Activated naive CD4-positive, alpha-beta T cell (primary cell): ENCODE measurements around the gene CNTNAP2.

Experiments
- DNase-seq, 4 experiments: peaks; one replicate each; lab custom pipeline; 2025; lab: John Stamatoyannopoulos, UW

Gene CNTNAP2

DNA sequence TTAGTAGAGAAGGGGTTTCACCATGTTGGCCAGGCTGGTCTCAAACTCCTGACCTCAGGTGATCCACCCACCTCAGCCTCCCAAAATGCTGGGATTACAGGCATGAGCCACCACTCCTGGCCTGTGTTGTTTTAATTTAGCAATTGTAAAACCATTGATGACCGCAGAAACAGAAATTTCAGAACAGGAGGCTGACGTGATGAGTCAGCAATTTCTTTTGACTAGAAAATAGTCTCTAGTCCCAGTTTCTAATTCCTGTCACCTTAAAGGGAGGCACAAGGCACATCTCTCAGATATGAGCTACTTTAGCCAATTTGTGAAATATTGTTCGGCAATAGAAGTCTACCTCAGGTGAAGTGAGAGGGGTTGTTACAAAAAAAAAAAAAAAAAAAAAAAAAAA is 2033.1 kb downstream of the CNTNAP2 start:
- DNase-seq, result no peak

GRCh38 chr7:148151778-148152177 is 2035.2 kb downstream of the CNTNAP2 start:
- DNase-seq, result no peak

GRCh38 chr7:148153616-148154284 is 2037.1 kb downstream of the CNTNAP2 start:
- DNase-seq, result no peak

DNA sequence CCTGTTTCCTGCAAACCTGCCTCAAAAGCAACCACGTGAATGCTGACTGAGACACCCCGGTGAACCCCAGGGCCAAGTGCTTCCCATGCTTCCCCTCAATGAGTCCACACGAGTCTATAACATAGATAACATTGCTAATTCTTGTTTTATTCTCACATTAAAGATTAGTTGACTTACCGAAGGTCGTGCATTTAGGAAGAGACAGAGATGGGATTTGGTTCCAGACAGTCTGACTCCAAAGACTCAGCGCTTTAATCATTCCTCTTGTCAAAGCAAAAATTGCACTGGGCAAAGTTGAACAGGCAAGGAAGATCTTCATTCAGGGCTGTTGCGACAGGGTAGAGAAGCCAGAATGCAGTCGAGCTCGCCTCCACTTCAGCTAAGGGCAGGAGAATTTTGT is 2038.4 kb downstream of the CNTNAP2 start:
- DNase-seq, result no peak

GRCh38 chr7:148155826-148156225 is 2039.2 kb downstream of the CNTNAP2 start:
- DNase-seq, result no peak

DNA sequence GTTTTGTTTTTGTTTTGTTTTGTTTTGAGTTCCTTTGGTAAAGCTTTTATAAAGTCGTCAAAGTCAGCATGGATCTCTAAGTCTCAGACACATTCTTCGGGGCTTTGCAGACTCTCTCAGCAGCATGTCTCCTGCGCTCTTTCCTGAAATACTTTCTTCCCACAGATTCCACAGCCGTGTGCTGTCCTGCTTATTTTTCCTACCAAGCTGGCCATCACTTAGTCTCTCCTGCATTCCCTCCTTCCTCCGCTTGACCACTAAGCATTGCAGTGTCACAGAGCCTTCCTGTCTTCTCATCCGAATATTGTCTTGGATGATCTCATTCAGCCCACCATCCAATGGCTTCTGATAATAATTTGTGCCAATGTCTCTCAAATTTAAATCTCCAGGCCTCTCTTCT is 2039.6 kb downstream of the CNTNAP2 start:
- no peak for DNase-seq

- no peak for DNase-seq
These were observed 2042.7 kb downstream of the CNTNAP2 start for GRCh38 chr7:148159331-148159730.

- no peak for DNase-seq
These were observed 2045.2 kb downstream of the CNTNAP2 start for GRCh38 chr7:148161776-148162175.

DNA sequence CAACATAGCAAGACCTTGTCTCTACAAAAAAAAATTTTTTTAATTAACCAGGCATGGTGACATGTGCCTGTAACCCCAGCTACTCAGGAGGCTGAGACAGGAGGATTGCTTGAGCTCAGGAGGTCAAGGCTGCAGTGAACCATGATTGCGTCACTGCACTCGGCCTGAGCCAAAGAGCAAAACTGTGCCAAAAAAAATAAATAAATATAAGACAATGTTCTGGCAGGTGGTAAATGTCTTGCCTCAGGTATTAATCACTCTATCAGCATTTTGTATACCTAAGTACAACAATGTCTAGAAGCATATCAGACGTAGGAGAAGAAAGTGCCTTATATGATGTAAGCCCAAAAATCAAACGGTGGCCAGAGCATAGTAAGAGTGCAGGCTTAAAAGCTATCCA is 2046.2 kb downstream of the CNTNAP2 start:
- no peak for DNase-seq

- DNase-seq, result no peak
These were observed 2046.6 kb downstream of the CNTNAP2 start for GRCh38 chr7:148163246-148163645.

DNA sequence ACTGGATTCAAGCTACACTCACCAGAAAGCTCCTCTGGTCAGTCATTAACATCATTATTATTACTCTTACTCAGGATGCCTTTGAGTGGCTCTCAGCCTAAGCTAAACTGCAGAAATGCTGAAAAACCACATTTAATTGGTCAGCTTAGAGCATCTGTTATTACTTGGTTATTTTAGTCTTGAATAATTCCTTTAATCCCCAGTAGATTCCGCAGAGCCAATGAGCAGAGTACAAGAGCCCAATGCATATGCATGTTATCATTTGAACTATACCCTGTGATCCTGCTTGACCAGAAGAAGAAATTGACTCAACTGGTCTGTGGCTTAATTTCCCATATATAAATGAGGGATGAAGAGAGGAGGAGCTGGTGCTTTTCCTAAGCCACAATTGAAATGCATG is 2056.3 kb downstream of the CNTNAP2 start:
- no peak for DNase-seq

DNA sequence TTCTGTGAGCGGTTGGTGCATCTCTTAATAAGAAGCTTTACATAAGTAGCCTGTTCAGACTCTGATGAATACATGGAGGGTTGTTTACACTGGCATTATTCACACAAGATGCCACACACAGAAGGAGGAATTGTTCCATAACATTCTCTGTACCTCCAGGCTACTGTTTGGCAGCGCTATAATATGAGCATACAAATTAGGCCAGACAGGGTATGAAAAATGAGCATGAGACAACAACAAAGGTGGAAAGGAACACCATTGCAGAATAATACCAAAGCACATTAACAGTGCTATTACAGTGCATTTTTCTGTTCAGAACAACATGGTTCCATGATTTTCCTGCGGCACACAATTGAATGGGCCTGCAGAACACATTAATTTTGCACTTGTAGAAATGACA is 2056.8 kb downstream of the CNTNAP2 start:
- DNase-seq, result no peak

- no peak for DNase-seq
These were observed 2057.8 kb downstream of the CNTNAP2 start for GRCh38 chr7:148174376-148174775.

GRCh38 chr7:148175512-148175911 is 2058.9 kb downstream of the CNTNAP2 start:
- DNase-seq, result no peak

GRCh38 chr7:148177972-148178371 is 2061.4 kb downstream of the CNTNAP2 start:
- DNase-seq, result no peak

DNA sequence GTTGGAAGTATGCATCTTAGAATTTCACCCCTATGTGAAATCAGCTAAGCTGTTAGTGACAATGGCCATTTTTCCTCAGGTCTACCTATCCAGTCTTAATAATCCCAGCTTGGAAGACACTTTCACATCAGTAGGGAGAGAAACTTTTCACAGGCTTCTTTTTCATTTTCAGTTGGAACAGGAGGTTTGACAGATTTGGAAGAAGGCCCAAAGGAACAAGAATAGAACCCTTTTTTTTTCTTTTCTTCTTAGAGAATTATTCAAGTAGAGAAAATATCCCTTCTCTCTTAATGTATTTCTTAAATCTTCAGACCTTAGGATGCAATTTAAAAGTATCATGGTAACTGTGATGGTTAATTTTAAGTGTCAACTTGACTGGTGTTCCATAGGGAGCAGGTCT is 2063.5 kb downstream of the CNTNAP2 start:
- no peak for DNase-seq

- no peak for DNase-seq
These were observed 2065.7 kb downstream of the CNTNAP2 start for GRCh38 chr7:148182264-148182663.

GRCh38 chr7:148185041-148185440 is 2068.4 kb downstream of the CNTNAP2 start:
- no peak for DNase-seq

GRCh38 chr7:148187471-148187870 is 2070.9 kb downstream of the CNTNAP2 start:
- DNase-seq, result no peak

GRCh38 chr7:148191391-148192065 is 2074.9 kb downstream of the CNTNAP2 start:
- no peak for DNase-seq

GRCh38 chr7:148192491-148192890 is 2075.9 kb downstream of the CNTNAP2 start:
- DNase-seq, result no peak

DNA sequence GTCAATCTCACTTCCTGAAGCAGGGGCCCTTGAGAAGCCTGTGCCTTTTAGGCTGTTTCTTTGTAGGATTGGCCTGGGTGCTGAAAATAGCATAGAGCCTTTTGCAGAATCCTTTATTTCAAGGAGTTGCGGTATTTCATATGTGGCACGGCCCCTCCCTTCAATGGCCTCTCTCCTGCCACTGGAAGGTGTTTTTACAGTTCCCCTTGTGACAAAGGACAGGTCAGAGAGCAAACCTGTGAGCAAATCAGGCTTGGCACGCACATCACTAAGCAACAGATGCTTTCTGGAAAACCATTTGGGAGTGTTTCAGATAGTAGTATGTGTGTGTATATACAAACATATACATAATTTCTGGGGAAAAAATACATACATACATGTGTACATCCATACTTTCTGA is 2085.4 kb downstream of the CNTNAP2 start:
- no peak for DNase-seq

DNA sequence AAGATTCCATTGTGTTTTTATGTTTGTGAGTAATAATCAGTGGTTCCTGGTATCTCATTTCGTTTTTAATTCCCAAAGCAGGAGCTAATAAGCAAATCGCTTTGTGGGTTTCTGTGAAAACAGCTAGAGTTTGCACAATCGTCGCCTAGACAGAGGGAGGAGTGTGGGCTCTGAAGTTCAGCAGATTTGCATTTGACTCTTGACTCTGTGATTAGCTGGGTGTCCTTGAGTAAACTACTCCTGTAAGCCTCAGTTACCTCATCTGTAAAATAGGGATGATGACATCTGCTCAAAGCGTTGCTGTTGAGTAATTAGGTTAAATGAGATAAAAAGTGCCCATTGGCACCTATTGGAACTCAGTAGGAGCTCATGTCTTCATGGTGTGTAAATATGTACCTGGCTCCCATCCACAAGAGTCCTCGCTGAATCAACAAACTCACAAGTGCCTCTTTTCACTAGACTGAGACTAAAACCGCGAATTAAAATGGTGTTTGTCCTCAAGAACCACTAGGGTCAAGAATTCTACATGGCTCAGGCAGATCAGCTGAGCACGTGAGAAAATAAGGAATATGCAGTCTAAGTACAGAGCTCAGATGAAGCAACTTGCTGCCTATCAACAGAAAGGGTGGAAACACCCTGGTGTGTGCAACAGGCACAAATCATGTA is 2088.2 kb downstream of the CNTNAP2 start:
- DNase-seq, result no peak
